ENCODE results near the gene TLCD1.

GRCh38 chr17:28702026-28702751 lies 23.8 kb downstream of the TLCD1 start:
- no peak for TF ChIP-seq GABPA (IDR thresholded peaks at IDR 0.05; ENCODE audit: low read depth)
- TF ChIP-seq CTCF (IDR thresholded peaks at IDR 0.05 in 2 of 3, conservative IDR thresholded peaks at IDR 0.05 in 1 of 3; ENCODE audit: control insufficient read depth in 2 of 3, extremely low read depth in 1 of 3, insufficient read depth in 1 of 3, low read depth in 3 of 3, low read length in 3 of 3): no peak
- TF ChIP-seq DPF2 (IDR thresholded peaks at IDR 0.05): no peak
- no peak for TF ChIP-seq STAT1 (conservative IDR thresholded peaks at IDR 0.05)
- no peak; the same call in 1 of the 2 replicates for TF ChIP-seq POLR2A (IDR thresholded peaks at IDR 0.05; ENCODE audit: low read depth, low read length)
- TF ChIP-seq ZNF274 (IDR thresholded peaks at IDR 0.05; ENCODE audit: insufficient read depth, insufficient read length): no peak
- no peak for TF ChIP-seq RCOR1 (conservative IDR thresholded peaks at IDR 0.05; ENCODE audit: low read depth, low read length)
- no peak for TF ChIP-seq NFIC (IDR thresholded peaks at IDR 0.05; ENCODE audit: low read depth, low read length)
- TF ChIP-seq BRCA1 (IDR thresholded peaks at IDR 0.05; ENCODE audit: low read depth, low read length): no peak
- no peak for TF ChIP-seq IKZF1 (conservative IDR thresholded peaks at IDR 0.05)
- TF ChIP-seq USF2 (IDR thresholded peaks at IDR 0.05; ENCODE audit: borderline replicate concordance, low read depth, low read length): no peak
- TF ChIP-seq E2F8 (IDR thresholded peaks at IDR 0.05; ENCODE audit: low read depth, partially characterized antibody): no peak
- no peak for TF ChIP-seq SMAD1 (IDR thresholded peaks at IDR 0.05; ENCODE audit: low read depth, partially characterized antibody)

All from GM12878 (cell line).